ENCODE results near the gene TNFSF4. TPM values are rescaled to one million over a fixed set of nuclear protein-coding genes. Genes with fewer than 3 reads are reported as not detected.

Gene TNFSF4
- total and polyA plus RNA-seq, 2 of the 13 experiments (the other 11 are each of a cell fraction or from before 2014, with no cell fraction given) = 2.4 to 7.9 TPM

- no peaks in the 10 kb centered on the region for H4K20me1 ChIP-seq (ENCODE audit: insufficient read depth, low read length)
- H3K79me2 ChIP-seq (ENCODE audit: insufficient read depth, low read length) = no peaks in the 10 kb centered on the region
- in situ Hi-C loops (cut with HindIII; ENCODE audit: extremely low pct_ligation_motif_present, low pct_unique_long_range_greater_than_20kb) (no loop called here), intact Hi-C loops (cut with micrococcal nuclease; ENCODE audit: unreplicated experiment) (no loop called here)
- BruUV-seq (replicated peaks) = no TSS peak
- H3K27me3 ChIP-seq (ENCODE audit: control insufficient read depth in 1 of 2, insufficient read depth in 2 of 2, low read length in 2 of 2) = no peaks in the 10 kb centered on the region
- H3K4me1 ChIP-seq (ENCODE audit: insufficient read depth, low read length) = no peaks in the 10 kb centered on the region
- DNase-seq (ENCODE audit: low spot score) (no peak), FAIRE-seq (no peak), ATAC-seq (no peak)
- CTCF ChIA-PET (ENCODE audit: low intra/inter-chr PET ratio, low total read pairs) = no interaction called here
- H3K27ac ChIP-seq (ENCODE audit: extremely low read length, insufficient read depth, low read length) = no peak overlapping the region
- no peaks in the 10 kb centered on the region for H3K36me3 ChIP-seq (replicated peaks in 1 of 2; ENCODE audit: control insufficient read depth in 1 of 2, insufficient read depth in 2 of 2, low read length in 2 of 2)
- TF ChIP-seq ZNF7 (CRISPR knock-in tag; IDR thresholded peaks at IDR 0.05) (no peak), CENPT (CRISPR knock-in tag; IDR thresholded peaks at IDR 0.05; ENCODE audit: low read depth) (no peak)
- POLR2A ChIA-PET = no interaction called here
- H3K9ac ChIP-seq (ENCODE audit: insufficient read depth, low read depth, low read length) = no peak overlapping the region
- peaks cover 11% of the 10 kb centered on the region for H3K9me3 ChIP-seq (ENCODE audit: low read length)
- no peak overlapping the region for H3K4me3 ChIP-seq (replicated peaks in 1 of 3; ENCODE audit: insufficient read depth in 1 of 3, low read depth in 2 of 3, low read length in 3 of 3)
- H2AFZ ChIP-seq (ENCODE audit: low read length) = no peak overlapping the region
- no peak overlapping the region for H3K4me2 ChIP-seq (ENCODE audit: low read depth, low read length)
These were observed 33.5 kb upstream of the TNFSF4 start for GRCh38 chr1:173240609-173241008.

GRCh38 chr1:173239058-173239457, 31.9 kb upstream of the TNFSF4 start:
- intact Hi-C loops (cut with micrococcal nuclease; ENCODE audit: unreplicated experiment) = no loop called here

More at GRCh38 chr1:173239058-173239457, 31.9 kb upstream of the TNFSF4 start:
- WGBS (ENCODE audit: low lambda C conversion rate) = 63% methylated on average over 2 of the region's 2 CpGs
- Histone ChIP-seq H3K36me3 (replicated peaks in 1 of 2; ENCODE audit: control insufficient read depth in 1 of 2, insufficient read depth in 2 of 2, low read length in 2 of 2) (no peaks in the 10 kb centered on the region), H3K4me2 (ENCODE audit: low read depth, low read length) (no peak overlapping the region), H3K4me1 (ENCODE audit: insufficient read depth, low read length) (no peaks in the 10 kb centered on the region), H3K9me3 (ENCODE audit: low read length) (peaks cover 11% of the 10 kb centered on the region), H3K9ac (ENCODE audit: insufficient read depth, low read depth, low read length) (no peak overlapping the region), H3K4me3 (replicated peaks in 1 of 3; ENCODE audit: insufficient read depth in 1 of 3, low read depth in 2 of 3, low read length in 3 of 3) (no peak overlapping the region), H4K20me1 (ENCODE audit: insufficient read depth, low read length) (no peaks in the 10 kb centered on the region), H3K79me2 (ENCODE audit: insufficient read depth, low read length) (no peaks in the 10 kb centered on the region), H3K27ac (ENCODE audit: extremely low read length, insufficient read depth, low read length) (no peak overlapping the region), H2AFZ (ENCODE audit: low read length) (no peak overlapping the region), H3K27me3 (ENCODE audit: control insufficient read depth in 1 of 2, insufficient read depth in 2 of 2, low read length in 2 of 2) (no peaks in the 10 kb centered on the region)
- ATAC-seq = no peak
- no TSS peak for BruUV-seq (replicated peaks)
- peak; percentile 38; the same call in 1 of the 2 replicates for TF ChIP-seq MAFF (IDR thresholded peaks at IDR 0.05; ENCODE audit: low read depth, low read length)
- no peak for TF ChIP-seq TARDBP (CRISPR knock-in tag; IDR thresholded peaks at IDR 0.05)
- TF ChIP-seq TFDP2 (CRISPR knock-in tag; IDR thresholded peaks at IDR 0.05) = no peak
- peak; percentile 25 to 66; a peak in 2 of 4 replicates for TF ChIP-seq MAFK (conservative IDR thresholded peaks at IDR 0.05 in 1 of 2, IDR thresholded peaks at IDR 0.05 in 1 of 2; ENCODE audit: low read length in 2 of 2)
- TF ChIP-seq SP140L (CRISPR knock-in tag; IDR thresholded peaks at IDR 0.05; ENCODE audit: borderline replicate concordance) = no peak
- TF ChIP-seq ZNF7 (CRISPR knock-in tag; IDR thresholded peaks at IDR 0.05) = no peak
- TF ChIP-seq IRF9 (CRISPR knock-in tag; IDR thresholded peaks at IDR 0.05; ENCODE audit: borderline replicate concordance) = no peak
- no peak for TF ChIP-seq ZMYM3 (CRISPR knock-in tag; IDR thresholded peaks at IDR 0.05)
- no peak for TF ChIP-seq ZNF788 (CRISPR knock-in tag; IDR thresholded peaks at IDR 0.05; ENCODE audit: borderline replicate concordance)
- in situ Hi-C loops (cut with HindIII; ENCODE audit: extremely low pct_ligation_motif_present, low pct_unique_long_range_greater_than_20kb) = no loop called here
- POLR2A ChIA-PET = no interaction called here
- no peak for FAIRE-seq
- DNase-seq (ENCODE audit: low spot score) = no peak
- CTCF ChIA-PET (ENCODE audit: low intra/inter-chr PET ratio, low total read pairs) = no interaction called here

Measured in HepG2 (cell line).